HG03175 (cell line): Measurements from ENCODE around the gene IGFBP2.

Experiments
- ATAC-seq: cut with Tn5 transposase; IDR thresholded peaks from one replicate; pipeline ENCODE4 v1.9.1; 2021; ENCODE audit warnings: mild to moderate bottlenecking, moderate library complexity; ENCODE audit not compliant: unreplicated experiment

The IGFBP2 gene

GRCh38 chr2:216661051-216661450 lies 27.8 kb downstream of the IGFBP2 start:
- no peak for ATAC-seq

- ATAC-seq = no peak
These were observed 28.6 kb downstream of the IGFBP2 start for GRCh38 chr2:216661639-216662375.

- ATAC-seq = no peak
These were observed 29.9 kb downstream of the IGFBP2 start for GRCh38 chr2:216663106-216663505.

DNA sequence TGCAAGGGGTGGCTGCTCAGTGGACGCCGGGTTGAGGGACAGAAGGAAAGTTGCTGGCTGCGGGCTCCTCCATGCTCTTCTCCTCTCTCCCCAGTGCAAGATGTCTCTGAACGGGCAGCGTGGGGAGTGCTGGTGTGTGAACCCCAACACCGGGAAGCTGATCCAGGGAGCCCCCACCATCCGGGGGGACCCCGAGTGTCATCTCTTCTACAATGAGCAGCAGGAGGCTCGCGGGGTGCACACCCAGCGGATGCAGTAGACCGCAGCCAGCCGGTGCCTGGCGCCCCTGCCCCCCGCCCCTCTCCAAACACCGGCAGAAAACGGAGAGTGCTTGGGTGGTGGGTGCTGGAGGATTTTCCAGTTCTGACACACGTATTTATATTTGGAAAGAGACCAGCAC lies 30.6 kb downstream of the IGFBP2 start:
- ATAC-seq = no peak

DNA sequence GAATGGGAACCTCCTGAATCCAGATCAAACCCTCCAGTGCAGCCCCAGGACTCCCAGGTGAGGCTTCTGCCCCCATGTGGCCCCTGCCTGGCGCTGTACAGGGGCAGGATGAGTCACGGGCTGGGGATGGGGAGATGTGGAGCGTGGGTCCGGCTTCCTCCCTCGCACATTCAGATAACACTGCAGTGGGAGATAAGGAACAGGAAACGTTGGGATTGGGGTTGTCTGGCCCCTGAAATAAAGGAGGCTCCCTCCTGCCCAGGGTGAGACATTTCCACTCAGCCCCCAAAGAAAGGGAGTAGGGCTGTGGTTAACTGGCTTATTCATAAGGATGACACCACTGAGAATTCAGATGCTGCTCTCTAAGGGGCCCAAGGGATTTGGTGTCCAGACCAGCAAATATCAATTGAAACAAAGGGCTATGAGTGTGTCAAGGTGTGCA lies 31.4 kb downstream of the IGFBP2 start:
- ATAC-seq = no peak

DNA sequence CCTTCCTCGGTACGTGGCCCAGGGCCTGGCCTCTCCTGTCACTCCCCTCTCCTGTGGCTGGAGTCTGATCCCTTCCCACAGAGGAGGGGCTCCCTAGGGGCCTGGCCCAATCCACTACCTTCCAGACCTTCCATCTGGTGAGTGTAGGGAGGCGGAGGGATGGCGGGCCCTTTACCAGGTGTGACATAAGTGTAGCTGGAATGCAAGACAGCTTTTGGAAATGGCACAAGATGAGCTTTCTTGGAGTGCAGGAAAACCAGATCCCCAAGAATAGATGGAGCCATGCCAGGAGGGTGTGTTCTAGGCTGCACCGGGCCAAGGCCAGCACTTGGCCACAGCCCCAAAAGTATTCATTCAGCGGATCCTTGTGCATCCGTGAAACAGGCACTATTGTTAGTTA lies 32.0 kb downstream of the IGFBP2 start:
- no peak for ATAC-seq

DNA sequence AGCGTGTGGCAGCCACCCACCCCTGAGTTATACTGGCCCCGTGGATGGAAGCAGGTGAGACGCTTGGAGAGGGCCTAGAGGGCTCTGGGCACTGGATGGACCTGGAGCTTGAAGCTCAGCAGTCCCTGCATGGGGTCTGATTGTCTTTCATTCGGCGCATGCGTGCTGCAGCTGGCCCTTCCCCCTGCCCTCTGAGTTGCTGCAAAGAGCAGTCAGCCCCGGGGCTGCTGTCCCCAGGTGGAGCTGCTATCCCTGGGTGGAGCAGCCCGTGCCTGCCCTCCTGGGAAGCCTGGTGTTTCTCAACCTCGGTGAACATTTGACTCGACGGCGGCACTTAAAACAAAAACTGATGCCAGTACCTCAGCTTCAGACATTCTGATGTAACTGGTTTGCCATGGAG lies 32.5 kb downstream of the IGFBP2 start:
- no peak for ATAC-seq

DNA sequence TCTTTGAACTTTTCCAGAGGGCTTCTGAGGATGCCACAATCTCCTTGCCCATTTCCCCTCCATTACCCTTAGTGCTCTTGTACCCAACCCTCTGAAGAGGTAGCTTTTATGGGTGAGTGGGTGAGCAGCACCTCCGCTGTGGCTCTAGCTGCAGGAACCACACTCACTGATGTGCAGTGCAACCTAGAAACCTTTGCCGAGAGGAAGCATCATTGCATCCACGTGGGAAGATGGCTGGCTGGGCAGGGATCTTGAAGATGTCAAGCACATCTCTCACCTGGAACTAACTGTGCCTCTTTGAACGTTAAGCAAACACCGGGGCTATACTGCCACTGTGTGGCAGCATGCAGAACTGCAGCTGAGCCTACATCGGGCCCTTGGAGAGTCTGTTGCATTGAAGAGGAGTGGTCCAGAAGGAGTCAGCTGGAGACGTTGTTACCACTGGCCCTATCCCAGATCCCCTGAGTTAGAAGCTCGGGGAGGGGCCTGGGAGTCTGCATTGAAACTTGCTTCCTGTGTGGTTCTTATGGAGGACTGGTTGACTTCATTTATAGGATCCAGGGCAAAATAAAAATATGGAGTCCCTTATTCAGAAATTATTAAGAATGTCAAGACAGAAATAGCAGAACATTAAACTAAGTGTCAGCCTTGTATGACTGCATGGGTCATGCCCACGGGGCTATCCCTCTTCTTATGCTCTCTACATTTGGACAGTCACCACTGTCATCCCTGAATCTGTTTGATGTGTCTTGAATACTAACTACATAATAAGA lies 33.4 kb downstream of the IGFBP2 start:
- ATAC-seq = peak; percentile 70

DNA sequence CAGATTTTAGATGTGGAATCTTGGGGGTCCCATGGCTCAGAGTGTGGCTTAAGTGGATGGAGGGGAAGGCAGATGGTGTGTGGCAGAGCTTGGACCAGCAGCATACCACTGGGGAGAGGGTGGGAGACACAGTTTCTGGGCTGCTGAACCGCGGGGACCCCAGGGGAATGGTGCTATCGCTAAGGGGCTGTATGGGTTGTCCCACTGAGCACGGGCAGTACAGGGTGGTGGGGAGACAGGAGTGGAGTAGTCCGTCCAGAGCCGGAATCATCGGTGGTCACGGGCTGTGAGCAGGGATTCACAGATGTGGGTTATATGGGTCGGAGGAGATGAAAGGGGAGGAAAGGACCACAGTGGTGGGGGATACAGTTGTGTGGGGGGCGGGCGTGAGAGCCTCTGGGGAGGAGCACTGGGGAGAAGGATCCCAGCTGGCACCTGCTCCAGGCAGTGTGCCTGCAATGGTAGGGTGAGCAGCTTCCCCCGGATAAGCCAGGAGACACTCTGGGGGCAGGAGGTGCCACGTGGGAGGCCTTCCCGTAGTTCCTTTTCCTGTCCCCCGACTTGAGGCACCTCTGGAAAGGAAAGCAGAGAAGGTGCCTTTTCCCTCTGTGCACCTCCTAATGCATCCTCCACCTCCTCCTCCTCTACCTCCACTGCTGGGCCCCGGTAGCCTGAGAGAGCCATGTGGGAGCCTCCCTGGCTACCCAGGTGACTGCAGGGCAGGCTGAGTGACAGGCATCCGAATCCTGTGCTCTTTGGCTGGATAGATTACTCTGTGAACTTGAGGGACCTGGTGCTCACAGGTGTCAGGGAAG lies 37.3 kb downstream of the IGFBP2 start:
- no peak for ATAC-seq

DNA sequence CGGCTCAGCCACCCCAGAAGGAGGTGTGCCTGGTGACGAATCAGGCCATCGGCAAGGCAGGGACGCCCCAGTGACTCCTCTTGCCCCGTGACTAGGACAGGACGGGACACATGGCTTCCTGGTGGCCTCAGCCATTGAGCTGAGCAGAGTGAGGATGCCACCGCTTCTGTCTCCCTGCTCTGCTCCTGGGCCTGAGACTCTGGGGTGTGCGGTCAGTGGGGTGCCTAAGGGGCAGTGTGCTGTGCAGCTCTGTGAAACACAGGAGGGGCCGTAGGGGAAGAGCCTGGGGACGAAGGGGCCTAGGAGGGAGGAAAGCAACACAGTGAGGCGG lies 37.8 kb downstream of the IGFBP2 start:
- no peak for ATAC-seq

- ATAC-seq = no peak
These were observed 38.6 kb downstream of the IGFBP2 start for GRCh38 chr2:216671791-216672343.

DNA sequence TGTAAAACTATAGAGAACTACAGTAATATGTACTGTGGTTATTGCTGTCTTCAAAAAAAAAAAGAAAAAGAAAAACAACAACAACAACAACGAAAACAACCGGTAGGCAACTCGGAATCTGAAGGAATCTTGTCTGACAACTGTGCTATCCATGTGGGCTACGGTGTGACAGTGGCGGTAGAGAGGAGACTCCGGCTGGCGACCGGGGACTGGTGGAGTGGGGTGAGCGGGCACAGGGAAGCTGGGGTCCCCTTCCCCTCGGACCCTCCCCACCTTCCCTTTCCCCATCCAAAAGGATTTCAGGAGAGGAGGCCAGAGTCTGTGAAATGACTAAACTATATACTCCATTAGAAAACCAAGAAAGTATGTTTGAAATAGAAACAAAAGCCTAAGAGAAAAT lies 39.2 kb downstream of the IGFBP2 start:
- no peak for ATAC-seq

DNA sequence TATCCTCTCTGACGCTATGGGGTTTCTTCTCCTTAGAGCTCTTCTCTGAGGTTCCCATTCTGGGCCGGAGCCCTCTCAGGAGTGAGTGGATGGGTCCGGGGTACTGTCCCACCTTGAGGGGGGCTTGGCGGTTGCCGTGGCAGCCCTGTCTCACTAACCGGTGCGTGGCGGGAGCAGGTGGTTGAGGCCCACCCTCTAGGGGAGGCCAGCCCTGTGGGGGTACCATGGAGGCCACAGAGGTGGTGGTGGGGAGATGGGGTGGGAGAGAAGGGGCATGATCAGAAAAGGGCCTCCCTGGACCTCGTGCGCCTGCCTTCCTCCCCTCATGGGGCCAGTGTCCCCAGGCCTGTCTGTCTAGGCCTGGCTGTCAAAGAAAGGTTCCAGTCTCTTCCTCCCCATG lies 39.8 kb downstream of the IGFBP2 start:
- ATAC-seq = no peak

- no peak for ATAC-seq
These were observed 40.4 kb downstream of the IGFBP2 start for GRCh38 chr2:216673609-216674008.

DNA sequence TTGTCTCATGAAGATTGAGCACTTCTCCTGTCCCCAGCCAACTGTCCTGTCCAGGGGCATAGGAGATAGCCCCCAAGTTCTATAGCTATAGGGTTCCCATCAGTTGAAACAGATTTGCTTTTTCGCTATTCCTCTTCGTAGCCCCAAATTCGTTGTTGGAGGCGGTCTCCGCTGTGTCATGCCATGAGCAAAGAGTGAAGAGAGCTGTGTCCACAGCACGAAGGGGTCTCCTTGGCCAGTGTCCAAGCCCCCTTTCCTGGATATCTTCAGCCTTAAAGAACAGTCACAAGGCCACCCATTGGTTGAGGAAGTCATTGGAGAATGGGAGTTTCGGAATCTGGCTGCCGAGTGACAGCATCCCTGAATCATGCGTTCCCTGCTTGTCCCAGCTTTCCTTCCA lies 41.2 kb downstream of the IGFBP2 start:
- ATAC-seq = no peak

DNA sequence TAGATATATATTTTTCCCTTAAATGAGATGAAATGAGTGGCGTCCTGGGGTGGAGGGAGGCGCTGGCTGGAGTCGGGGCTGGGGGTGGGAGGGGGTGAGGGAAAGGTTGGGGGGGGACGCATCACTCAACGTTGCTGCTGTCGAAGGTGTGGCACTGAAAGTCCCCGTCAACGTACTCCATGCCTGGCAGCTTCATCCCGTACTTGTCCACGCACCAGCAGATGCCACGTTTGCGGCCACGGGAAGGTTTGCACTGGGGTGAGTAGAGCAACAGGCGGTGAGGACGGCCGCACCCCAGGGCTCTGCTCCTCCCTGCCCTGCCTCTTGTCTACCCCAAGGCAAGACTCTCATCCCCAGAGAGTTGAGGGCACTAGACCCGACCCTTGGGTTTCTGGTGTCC lies 43.4 kb downstream of the IGFBP2 start:
- ATAC-seq = no peak

DNA sequence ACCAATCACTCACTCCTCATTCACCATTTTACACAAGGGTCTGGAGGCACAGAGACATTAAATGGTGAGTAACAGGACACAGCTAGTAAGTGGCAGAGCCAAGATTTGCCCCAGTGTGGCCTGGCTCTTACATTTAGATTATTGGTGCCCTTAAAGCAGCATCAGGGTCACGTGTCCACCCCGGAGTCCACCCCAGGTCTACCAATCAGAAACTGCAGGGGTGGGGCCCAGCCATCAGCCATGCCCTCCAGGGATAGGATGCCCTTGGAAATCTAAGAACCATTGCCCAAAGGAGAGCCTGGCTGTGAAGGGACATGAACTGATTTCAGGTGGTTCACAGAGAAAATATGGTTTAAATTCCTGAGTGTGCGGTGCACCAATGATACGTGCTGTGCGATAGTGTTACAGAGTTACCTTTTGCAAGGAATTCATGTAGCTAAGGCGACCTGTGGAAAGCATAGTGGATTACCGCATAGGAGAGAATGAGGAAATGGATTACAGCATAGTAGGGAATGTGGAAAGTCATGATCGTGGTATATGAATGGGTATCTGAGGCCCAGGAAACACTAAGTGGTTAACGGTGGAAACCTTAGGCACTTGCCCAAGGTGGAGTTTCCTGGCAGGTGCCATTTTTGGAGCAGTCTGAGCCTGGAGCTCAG lies 44.3 kb downstream of the IGFBP2 start:
- ATAC-seq = no peak

- no peak for ATAC-seq
These were observed 44.9 kb downstream of the IGFBP2 start for GRCh38 chr2:216678098-216678465.

DNA sequence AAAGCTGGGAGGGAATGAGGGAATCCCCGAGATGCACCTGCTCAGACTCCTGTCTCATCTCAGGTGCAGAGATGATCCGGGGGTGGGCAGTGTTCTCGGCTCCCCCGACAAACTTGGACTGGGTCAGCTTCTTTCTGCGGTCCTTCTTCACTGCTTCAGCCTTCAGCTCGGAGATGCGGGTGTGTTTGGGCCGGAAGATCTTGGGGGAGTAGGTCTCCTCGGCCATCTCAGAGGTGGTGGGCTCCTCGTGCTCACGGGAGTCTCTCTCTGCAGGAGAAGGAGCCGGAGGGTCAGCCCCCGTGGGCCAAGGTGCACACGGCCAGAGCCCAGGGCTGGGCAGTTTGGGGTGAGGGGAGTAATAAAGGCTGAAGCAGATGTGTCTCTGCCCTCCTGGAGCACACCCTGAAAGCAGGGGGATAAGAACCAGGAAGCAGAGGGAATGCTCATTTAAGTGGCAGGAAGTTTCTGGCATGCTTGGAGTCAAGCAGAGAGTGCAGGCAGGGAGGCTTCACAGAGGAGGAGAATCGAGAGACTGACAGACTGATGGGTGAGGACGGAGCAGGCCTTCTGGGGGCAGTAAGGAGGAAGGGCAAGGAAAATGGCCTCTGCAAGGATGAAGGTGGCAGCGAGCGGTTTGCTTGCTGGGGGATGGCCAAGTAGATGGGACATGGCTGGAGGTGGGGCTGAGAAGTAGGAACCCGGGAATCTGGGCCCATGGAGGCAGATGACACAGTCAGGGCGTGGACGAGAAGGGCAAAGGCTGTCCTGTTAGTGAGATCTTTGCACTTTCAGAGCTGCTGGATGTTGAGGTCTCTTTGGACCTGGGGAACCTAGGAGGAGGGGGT lies 45.8 kb downstream of the IGFBP2 start:
- no peak for ATAC-seq

GRCh38 chr2:216679658-216680024 lies 46.4 kb downstream of the IGFBP2 start:
- ATAC-seq = no peak
